PC-9 (cell line): ENCODE measurements around the gene CD44.

Experiments
- EZH2 ChIP-seq: fragments of 200-600 bp; sonication (generic); IDR thresholded peaks from 2 replicates; pipeline ENCODE4 v1.8.0; 2017; ENCODE audit warnings: antibody characterized with exemption, low read depth
- TF ChIP-seq, protein P1 (sequence below): fragments of 200-600 bp; sonication (generic); conservative IDR thresholded peaks from 2 replicates; pipeline ENCODE4 v1.6.1; 2017; ENCODE audit warnings: mixed run types, antibody characterized with exemption, mild to moderate bottlenecking, moderate library complexity

DNA sequence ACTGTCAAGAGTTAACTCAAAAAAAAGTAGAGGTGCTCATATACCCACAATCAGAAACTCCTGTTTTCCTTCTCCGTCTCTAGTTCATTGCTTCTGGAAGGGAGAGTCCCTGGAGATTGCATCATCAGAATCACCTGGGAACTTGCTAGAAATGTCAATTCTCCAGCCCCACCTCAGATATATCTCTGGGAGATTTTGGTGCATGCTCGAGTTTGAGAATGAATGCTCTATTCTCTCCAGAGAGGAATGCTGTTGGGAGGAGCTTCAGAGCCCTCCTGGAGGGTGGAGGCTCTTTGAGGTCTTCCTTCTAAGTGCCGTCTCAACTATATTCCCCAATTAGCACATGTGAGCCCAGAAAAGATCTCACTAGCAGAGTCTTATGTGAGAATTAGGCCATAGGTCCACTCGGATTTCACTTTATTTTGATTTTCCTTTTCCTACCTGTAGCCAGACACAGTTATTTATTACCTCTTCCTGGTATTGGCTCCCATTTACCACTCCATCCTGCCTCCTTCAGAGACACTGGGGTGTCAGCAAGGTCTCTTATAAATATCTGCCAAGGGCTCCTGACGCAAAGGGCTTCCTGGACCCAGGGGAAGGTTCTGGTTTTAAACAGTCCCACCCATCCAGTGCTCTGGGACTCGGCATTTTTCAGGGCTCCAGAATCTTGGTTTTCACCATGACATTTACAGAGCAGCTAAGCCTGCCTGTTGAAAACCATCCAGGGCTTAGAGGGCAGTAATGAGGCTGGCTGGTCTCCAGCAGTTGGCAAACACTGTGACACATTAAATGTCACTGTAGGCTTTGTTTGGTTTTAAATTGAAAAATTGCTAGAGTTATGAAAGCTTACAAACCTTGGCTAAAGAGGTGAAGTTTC lies 136.2 kb downstream of the CD44 start:
- TF ChIP-seq, protein P1, sequence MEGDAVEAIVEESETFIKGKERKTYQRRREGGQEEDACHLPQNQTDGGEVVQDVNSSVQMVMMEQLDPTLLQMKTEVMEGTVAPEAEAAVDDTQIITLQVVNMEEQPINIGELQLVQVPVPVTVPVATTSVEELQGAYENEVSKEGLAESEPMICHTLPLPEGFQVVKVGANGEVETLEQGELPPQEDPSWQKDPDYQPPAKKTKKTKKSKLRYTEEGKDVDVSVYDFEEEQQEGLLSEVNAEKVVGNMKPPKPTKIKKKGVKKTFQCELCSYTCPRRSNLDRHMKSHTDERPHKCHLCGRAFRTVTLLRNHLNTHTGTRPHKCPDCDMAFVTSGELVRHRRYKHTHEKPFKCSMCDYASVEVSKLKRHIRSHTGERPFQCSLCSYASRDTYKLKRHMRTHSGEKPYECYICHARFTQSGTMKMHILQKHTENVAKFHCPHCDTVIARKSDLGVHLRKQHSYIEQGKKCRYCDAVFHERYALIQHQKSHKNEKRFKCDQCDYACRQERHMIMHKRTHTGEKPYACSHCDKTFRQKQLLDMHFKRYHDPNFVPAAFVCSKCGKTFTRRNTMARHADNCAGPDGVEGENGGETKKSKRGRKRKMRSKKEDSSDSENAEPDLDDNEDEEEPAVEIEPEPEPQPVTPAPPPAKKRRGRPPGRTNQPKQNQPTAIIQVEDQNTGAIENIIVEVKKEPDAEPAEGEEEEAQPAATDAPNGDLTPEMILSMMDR = no peak; the same call in 1 of the 2 replicates
- no peak for TF ChIP-seq EZH2
